ENCODE data around the gene CTNNA3. TPM values are rescaled to one million over a fixed set of nuclear protein-coding genes. Genes with fewer than 3 reads are reported as not detected.

CTNNA3 gene
- total RNA-seq, 1 donor from 2014 or later, result not detected

GRCh38 chr10:66321723-66322665 is 1374.0 kb downstream of the CTNNA3 start:
- DNase-seq (ENCODE audit: low read depth) (peak; percentile 9), FAIRE-seq (no peak)
- Histone ChIP-seq H3K4me3 (ENCODE audit: low read depth, low read length) (no peak overlapping the region), H3K36me3 (ENCODE audit: control insufficient read depth, insufficient read depth, low read length) (no peaks in the 10 kb centered on the region), H3K27me3 (ENCODE audit: control insufficient read depth, insufficient read depth, low read length) (no peaks in the 10 kb centered on the region)
- no peak for TF ChIP-seq CTCF (IDR thresholded peaks at IDR 0.05; ENCODE audit: insufficient read depth, low read length, severe bottlenecking)

GRCh38 chr10:66318761-66319160 is 1377.2 kb downstream of the CTNNA3 start:
- no peak for TF ChIP-seq CTCF (IDR thresholded peaks at IDR 0.05; ENCODE audit: insufficient read depth, low read length, severe bottlenecking)
- FAIRE-seq, result no peak
- no peaks in the 10 kb centered on the region for H3K36me3 ChIP-seq (ENCODE audit: control insufficient read depth, insufficient read depth, low read length)
- no peak for DNase-seq (ENCODE audit: low read depth)
- H3K27me3 ChIP-seq (ENCODE audit: control insufficient read depth, insufficient read depth, low read length), result no peaks in the 10 kb centered on the region
- H3K4me3 ChIP-seq (ENCODE audit: low read depth, low read length), result no peak overlapping the region

GRCh38 chr10:66307826-66308225 is 1388.2 kb downstream of the CTNNA3 start:
- DNase-seq (ENCODE audit: low read depth) (peak; percentile 8), FAIRE-seq (no peak)
- H3K4me3 ChIP-seq (ENCODE audit: low read depth, low read length), result no peak overlapping the region
- H3K36me3 ChIP-seq (ENCODE audit: control insufficient read depth, insufficient read depth, low read length), result no peaks in the 10 kb centered on the region
- TF ChIP-seq CTCF (IDR thresholded peaks at IDR 0.05; ENCODE audit: insufficient read depth, low read length, severe bottlenecking), result no peak
- no peaks in the 10 kb centered on the region for H3K27me3 ChIP-seq (ENCODE audit: control insufficient read depth, insufficient read depth, low read length)

- no peak overlapping the region for H3K4me3 ChIP-seq (ENCODE audit: low read depth, low read length)
- no peaks in the 10 kb centered on the region for H3K27me3 ChIP-seq (ENCODE audit: control insufficient read depth, insufficient read depth, low read length)
- H3K36me3 ChIP-seq (ENCODE audit: control insufficient read depth, insufficient read depth, low read length), result no peaks in the 10 kb centered on the region
- DNase-seq (ENCODE audit: low read depth) (no peak), FAIRE-seq (no peak)
- TF ChIP-seq CTCF (IDR thresholded peaks at IDR 0.05; ENCODE audit: insufficient read depth, low read length, severe bottlenecking), result no peak
Measured at GRCh38 chr10:66301078-66301477, 1394.9 kb downstream of the CTNNA3 start.

- Histone ChIP-seq H3K27me3 (ENCODE audit: control insufficient read depth, insufficient read depth, low read length) (no peaks in the 10 kb centered on the region), H3K4me3 (ENCODE audit: low read depth, low read length) (no peak overlapping the region), H3K36me3 (ENCODE audit: control insufficient read depth, insufficient read depth, low read length) (no peaks in the 10 kb centered on the region)
- FAIRE-seq (no peak), DNase-seq (ENCODE audit: low read depth) (no peak)
- TF ChIP-seq CTCF (IDR thresholded peaks at IDR 0.05; ENCODE audit: insufficient read depth, low read length, severe bottlenecking), result no peak
Measured at GRCh38 chr10:66295602-66296001, 1400.4 kb downstream of the CTNNA3 start.
